ENCODE results near the gene GNB1L. TPM values are rescaled to one million over a fixed set of nuclear protein-coding genes. Genes with fewer than 3 reads are reported as not detected.

Gene GNB1L
- total and polyA plus RNA-seq, 2 donors, result 11.2 to 15.4 TPM

DNA sequence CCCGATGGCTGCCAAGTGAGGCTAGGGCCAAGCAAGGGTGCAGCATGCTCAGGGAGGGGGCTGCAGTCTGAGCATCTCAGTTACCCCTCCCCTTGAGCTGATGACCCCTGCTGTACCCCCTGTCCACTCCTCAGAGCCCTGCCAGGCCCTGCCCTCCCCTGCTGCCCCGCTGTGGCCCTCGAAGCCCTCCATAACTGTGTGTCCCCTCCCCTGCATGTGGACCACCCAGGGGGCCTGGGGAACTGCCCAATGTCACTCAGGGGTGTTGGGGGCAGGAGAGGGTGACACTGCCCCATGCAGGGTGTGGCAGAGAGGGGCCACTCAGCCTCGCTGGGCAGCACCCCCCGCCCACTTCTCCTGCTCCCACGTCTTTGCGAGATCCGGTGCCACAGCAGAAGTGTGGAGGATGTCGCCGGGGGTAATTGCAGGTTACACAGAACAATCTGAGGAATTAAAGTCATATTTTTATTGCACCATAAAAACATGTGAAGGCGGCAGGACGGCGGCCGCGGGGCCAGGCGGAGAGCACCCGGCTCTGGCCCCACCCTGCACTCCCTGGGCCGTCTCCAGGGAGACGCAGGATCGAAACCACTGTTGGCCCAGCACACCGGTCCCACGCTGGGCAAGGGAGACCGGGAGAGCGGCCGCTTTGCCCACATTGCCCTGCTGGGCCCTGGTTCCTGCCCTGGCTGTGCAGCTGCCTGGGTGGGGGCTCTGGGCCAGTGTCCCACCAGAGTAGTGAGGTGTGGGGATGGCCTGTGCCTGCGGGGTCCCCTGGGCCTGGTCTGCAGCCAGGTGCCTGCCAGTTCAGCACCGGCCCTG, 18.7 kb upstream of the GNB1L start:
- WGBS, result 97% methylated on average over 27 of the region's 27 CpGs
- peak overlapping the region in 1 of 2 donors; percentile 91 for H3K27ac ChIP-seq (ENCODE audit: low read depth in 1 of 2, low read length in 1 of 2)
- no peak for DNase-seq (ENCODE audit: low read depth in 6 of 9, low spot score in 9 of 9)
- H3K4me1 ChIP-seq (ENCODE audit: control insufficient read depth in 2 of 2, insufficient read depth in 2 of 2, low read length in 2 of 2), result peaks cover 28 to 70% of the 10 kb centered on the region in 2 donors
- H3K27me3 ChIP-seq (ENCODE audit: control insufficient read depth in 2 of 2, insufficient read depth in 1 of 2, low read length in 1 of 2), result no peaks in the 10 kb centered on the region
- H3K36me3 ChIP-seq (ENCODE audit: control insufficient read depth in 2 of 2, insufficient read depth in 2 of 2, low read length in 1 of 2), result no peaks in the 10 kb centered on the region
- peaks cover 0 to 5% of the 10 kb centered on the region in 2 donors for H3K9me3 ChIP-seq (ENCODE audit: control insufficient read depth in 2 of 2, insufficient read depth in 1 of 2, low read length in 1 of 2)
- H3K4me3 ChIP-seq (ENCODE audit: low read length in 2 of 2), result no peak overlapping the region

DNA sequence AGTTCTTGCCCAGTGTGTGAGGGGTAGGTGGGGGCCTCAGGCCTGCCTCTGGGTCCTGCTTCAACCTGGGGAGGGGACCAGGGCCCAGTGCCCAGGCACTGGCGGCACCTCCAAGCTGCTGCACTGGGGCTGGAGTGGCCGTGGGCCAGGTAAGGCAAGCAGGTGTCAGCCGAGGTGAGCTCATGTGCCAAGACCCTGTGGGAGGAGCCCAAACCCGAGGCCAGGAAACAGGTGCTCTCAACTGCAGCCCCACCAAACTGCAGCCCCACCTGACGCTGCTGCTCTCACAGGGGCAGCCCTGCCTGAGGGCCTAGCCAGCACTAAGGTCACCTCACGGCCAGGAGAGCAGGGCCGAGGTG, 18.1 kb upstream of the GNB1L start:
- H3K27ac ChIP-seq (ENCODE audit: low read depth in 1 of 2, low read length in 1 of 2), result peak overlapping the region in 1 of 2 donors; percentile 11
- H3K9me3 ChIP-seq (ENCODE audit: control insufficient read depth in 2 of 2, insufficient read depth in 1 of 2, low read length in 1 of 2), result peaks cover 0 to 5% of the 10 kb centered on the region in 2 donors
- DNase-seq (ENCODE audit: low read depth in 6 of 9, low spot score in 9 of 9), result peak in 1 of 9 donors; percentile 65
- H3K4me1 ChIP-seq (ENCODE audit: control insufficient read depth in 2 of 2, insufficient read depth in 2 of 2, low read length in 2 of 2), result peaks cover 28 to 72% of the 10 kb centered on the region in 2 donors
- H3K36me3 ChIP-seq (ENCODE audit: control insufficient read depth in 2 of 2, insufficient read depth in 2 of 2, low read length in 1 of 2), result no peaks in the 10 kb centered on the region
- H3K27me3 ChIP-seq (ENCODE audit: control insufficient read depth in 2 of 2, insufficient read depth in 1 of 2, low read length in 1 of 2), result no peaks in the 10 kb centered on the region
- WGBS, result 47% methylated on average over 7 of the region's 7 CpGs
- H3K4me3 ChIP-seq (ENCODE audit: low read length in 2 of 2), result no peak overlapping the region

DNA sequence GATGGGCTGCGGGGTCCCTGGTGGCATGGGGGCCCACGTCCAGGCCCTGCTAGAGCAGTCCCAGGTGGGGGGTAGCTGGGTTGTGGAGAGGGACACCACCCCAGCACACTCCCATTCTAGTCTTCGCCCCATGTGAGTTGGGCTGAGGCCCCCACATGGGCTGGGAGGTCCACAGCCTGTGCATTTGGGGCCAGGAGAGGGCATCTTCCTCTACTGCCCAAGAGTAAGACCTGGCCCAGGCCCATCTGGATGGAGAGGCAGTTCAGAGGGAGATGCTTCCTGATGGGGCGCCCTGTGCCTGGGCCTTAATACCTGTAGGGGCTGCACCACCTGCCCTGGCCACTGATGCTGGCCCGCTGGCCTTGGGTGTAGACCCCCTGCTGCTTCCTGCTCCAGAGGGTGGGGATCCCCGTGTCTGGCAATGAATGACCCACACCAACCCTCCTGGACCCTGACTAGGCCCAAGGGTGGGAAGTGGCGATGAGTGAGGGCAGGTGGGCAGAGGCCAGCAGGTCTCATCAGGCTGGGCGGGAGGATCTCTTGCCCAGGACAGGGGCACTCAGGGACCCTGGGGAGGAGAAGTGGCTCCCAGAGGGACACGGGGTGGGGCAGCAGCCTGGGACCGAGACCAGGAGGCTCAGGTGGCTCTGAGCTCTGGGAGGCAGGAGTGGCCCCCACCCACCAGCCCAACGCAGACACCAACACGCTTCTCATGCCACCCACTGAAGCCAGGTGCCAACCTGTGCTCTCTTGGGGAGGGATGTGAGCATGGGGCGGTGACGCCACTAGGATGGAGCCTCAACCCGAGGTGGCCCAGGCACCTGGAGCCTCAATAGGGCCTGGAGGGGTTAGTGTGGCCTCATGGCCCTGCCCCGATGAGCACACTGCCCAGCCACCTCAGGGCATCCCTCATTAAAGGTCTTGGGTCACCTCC, 17.4 kb upstream of the GNB1L start:
- peaks cover 28 to 67% of the 10 kb centered on the region in 2 donors for H3K4me1 ChIP-seq (ENCODE audit: control insufficient read depth in 2 of 2, insufficient read depth in 2 of 2, low read length in 2 of 2)
- DNase-seq (ENCODE audit: low read depth in 6 of 9, low spot score in 9 of 9), result no peak

DNA sequence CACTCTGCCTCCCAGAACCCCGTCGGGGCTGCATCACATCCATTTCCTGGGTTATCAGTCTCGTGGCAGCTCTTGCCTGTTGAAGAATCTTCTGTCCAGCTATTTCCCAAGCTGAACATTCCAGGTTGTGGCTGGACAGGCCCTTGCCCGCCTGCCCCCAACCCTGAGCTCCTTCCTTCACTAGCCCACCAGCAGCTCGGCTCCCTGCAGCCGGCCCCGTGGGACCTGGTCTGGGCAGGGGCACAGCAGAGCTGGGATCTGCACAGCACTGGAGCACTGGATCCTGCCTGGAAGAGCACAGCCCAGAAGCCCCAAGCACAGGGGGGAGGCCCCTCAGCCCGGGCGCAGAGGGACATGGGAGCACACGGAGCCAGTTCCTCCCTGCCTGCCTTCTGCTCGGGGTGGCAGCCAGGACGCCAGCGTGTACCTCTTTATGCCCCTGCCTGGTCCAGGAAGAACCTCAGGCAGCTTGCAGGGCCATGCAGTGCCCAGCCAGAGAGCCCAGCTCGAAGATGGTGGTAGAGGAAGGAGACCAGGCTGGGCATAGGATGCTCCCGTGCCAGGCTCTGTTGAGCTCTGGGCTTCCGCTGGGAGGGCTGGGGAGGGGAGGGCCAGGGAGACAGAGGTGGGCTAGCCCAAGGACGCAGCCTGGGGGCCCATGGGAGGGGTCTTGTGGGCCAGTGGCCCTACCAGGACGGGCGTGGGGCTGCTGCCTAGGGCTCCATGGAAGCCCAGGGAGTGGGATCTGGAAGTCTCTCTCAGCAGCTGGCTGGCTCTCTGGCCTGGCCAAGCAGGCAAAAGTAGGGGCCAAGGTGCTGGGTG, 16.6 kb upstream of the GNB1L start:
- DNase-seq (ENCODE audit: low read depth in 6 of 9, low spot score in 9 of 9), result no peak
- Histone ChIP-seq H3K27me3 (ENCODE audit: control insufficient read depth in 2 of 2, insufficient read depth in 1 of 2, low read length in 1 of 2) (no peaks in the 10 kb centered on the region), H3K4me3 (ENCODE audit: low read length in 2 of 2) (no peak overlapping the region), H3K4me1 (ENCODE audit: control insufficient read depth in 2 of 2, insufficient read depth in 2 of 2, low read length in 2 of 2) (peaks cover 28 to 59% of the 10 kb centered on the region in 2 donors), H3K27ac (ENCODE audit: low read depth in 1 of 2, low read length in 1 of 2) (no peak overlapping the region), H3K36me3 (ENCODE audit: control insufficient read depth in 2 of 2, insufficient read depth in 2 of 2, low read length in 1 of 2) (no peaks in the 10 kb centered on the region), H3K9me3 (ENCODE audit: control insufficient read depth in 2 of 2, insufficient read depth in 1 of 2, low read length in 1 of 2) (peaks cover 0 to 3% of the 10 kb centered on the region in 2 donors)
- 97% methylated on average over 19 of the region's 19 CpGs for WGBS

More for the DNA sequence above, 17.4 kb upstream of the GNB1L start:
- Histone ChIP-seq H3K27ac (ENCODE audit: low read depth in 1 of 2, low read length in 1 of 2) (no peak overlapping the region), H3K36me3 (ENCODE audit: control insufficient read depth in 2 of 2, insufficient read depth in 2 of 2, low read length in 1 of 2) (no peaks in the 10 kb centered on the region), H3K4me3 (ENCODE audit: low read length in 2 of 2) (no peak overlapping the region), H3K27me3 (ENCODE audit: control insufficient read depth in 2 of 2, insufficient read depth in 1 of 2, low read length in 1 of 2) (no peaks in the 10 kb centered on the region), H3K9me3 (ENCODE audit: control insufficient read depth in 2 of 2, insufficient read depth in 1 of 2, low read length in 1 of 2) (peaks cover 0 to 5% of the 10 kb centered on the region in 2 donors)
- 96% methylated on average over 16 of the region's 16 CpGs for WGBS

DNA sequence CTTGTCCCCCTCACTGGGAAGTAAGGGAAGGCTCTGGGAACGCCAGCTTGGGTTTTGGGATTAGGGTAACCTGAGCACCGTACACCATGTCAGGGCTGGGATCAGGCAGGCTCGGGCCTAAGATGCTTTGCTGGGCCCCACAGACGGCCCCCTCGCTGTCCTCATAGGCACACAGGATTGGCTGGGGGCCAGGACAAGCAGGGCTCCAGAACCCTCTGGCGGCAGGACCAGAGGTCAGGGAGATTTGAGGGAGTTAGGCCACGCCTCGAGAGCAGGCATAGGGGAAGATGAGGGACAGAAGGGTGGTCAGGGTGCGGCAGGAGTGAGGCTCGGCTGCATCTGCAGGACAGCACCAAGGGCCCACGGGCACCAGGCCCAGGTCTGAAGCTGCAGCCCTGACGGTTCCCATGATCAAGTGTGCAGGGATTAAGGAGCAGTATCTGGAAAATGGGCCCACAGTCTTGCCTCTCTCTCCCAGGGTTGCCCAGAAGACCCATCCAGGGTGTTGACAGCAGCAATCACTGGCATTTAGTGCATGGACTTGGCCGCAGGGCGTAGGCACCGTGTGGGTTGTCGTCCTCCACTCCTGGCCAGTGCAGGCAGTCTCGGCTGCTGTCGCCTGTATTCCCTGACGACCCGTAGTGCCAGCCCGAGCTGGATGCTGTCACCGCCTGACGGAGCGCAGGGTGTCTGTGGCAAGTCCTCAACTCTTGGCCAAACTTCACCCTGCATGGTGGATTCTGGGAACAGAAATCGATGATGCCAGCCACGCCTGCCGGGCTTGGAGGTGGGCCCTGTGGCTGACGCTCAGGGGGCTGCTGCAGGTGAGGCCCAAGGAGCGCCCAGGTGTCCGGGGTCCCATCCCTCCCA, 15.7 kb upstream of the GNB1L start:
- Histone ChIP-seq H3K27ac (ENCODE audit: low read depth in 1 of 2, low read length in 1 of 2) (no peak overlapping the region), H3K4me3 (ENCODE audit: low read length in 2 of 2) (no peak overlapping the region), H3K9me3 (ENCODE audit: control insufficient read depth in 2 of 2, insufficient read depth in 1 of 2, low read length in 1 of 2) (no peaks in the 10 kb centered on the region), H3K4me1 (ENCODE audit: control insufficient read depth in 2 of 2, insufficient read depth in 2 of 2, low read length in 2 of 2) (peaks cover 28 to 50% of the 10 kb centered on the region in 2 donors), H3K27me3 (ENCODE audit: control insufficient read depth in 2 of 2, insufficient read depth in 1 of 2, low read length in 1 of 2) (no peaks in the 10 kb centered on the region), H3K36me3 (ENCODE audit: control insufficient read depth in 2 of 2, insufficient read depth in 2 of 2, low read length in 1 of 2) (no peaks in the 10 kb centered on the region)
- DNase-seq (ENCODE audit: low read depth in 6 of 9, low spot score in 9 of 9), result no peak
- 97% methylated on average over 30 of the region's 30 CpGs for WGBS

DNA sequence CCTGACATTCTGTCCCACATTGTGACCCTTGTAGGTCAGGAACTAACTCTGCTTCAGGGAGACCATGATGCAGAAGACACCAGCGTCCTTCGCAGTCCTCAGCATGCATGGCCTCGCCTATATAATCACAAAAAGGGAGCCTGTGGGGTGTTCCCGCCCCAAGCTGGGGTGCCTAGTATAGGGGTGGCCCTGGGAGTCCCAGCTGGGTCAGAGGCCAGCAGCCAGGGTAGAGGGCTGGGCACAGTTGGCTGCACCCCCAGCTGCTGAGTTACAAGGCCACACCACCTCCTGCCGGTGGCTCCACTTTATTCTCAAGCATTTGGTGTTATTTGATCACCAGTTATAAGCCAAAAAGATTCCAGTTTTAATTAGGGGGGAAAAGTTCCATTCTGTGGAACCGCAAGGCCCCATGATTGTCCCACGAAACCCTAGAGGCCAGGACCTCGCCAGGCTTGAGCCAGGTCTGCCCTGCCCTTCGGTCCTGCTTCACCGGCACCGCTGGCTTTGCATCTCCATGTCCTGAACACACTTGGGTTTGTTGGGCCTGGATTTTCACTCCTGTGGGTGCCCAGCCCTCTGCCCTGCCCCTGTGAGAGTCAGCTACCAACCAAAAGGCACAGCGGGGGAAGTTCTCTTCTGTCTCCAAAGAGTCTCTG, 15.0 kb upstream of the GNB1L start:
- H3K9me3 ChIP-seq (ENCODE audit: control insufficient read depth in 2 of 2, insufficient read depth in 1 of 2, low read length in 1 of 2), result no peaks in the 10 kb centered on the region
- no peak overlapping the region for H3K4me3 ChIP-seq (ENCODE audit: low read length in 2 of 2)
- WGBS, result 97% methylated on average over 12 of the region's 12 CpGs
- no peaks in the 10 kb centered on the region for H3K36me3 ChIP-seq (ENCODE audit: control insufficient read depth in 2 of 2, insufficient read depth in 2 of 2, low read length in 1 of 2)
- no peak overlapping the region for H3K27ac ChIP-seq (ENCODE audit: low read depth in 1 of 2, low read length in 1 of 2)
- no peak for DNase-seq (ENCODE audit: low read depth in 6 of 9, low spot score in 9 of 9)
- H3K4me1 ChIP-seq (ENCODE audit: control insufficient read depth in 2 of 2, insufficient read depth in 2 of 2, low read length in 2 of 2), result peaks cover 21 to 42% of the 10 kb centered on the region in 2 donors
- H3K27me3 ChIP-seq (ENCODE audit: control insufficient read depth in 2 of 2, insufficient read depth in 1 of 2, low read length in 1 of 2), result no peaks in the 10 kb centered on the region

DNA sequence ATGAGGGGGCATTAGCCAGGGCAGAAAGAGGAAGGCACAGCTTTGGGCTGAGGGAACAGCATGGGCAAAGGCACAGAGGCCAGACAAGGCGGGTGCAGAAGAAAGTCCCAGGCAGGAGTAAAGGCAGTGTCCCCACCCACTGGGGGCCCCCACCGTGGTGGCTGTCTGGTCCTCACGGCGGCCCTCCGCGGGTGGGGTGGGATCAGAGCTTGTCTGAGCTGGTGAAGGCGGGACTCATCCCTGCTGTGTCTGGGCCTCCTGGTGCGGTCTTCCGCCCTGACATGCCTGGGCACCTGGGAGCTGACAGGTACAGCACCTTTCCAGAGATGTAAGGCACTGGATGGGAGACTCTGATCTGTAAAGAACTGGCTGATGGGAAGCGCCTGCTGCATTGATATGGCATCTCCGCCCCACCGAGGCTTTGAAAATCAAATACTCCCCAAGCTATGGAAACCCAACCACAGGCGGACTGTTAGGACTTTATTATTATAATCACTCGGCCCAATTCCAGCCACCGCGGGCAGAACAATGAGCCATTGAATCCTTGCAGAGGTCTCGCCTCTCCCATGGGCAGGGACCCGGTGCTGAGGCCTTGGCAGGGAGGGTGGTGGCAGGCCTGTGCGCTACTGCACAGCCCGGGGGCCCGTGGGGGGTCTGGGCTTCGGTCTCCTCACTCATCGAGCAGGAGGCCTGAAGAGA, 14.2 kb upstream of the GNB1L start:
- WGBS, result 94% methylated on average over 23 of the region's 23 CpGs
- H3K27ac ChIP-seq (ENCODE audit: low read depth in 1 of 2, low read length in 1 of 2), result no peak overlapping the region
- H3K36me3 ChIP-seq (ENCODE audit: control insufficient read depth in 2 of 2, insufficient read depth in 2 of 2, low read length in 1 of 2), result no peaks in the 10 kb centered on the region
- H3K27me3 ChIP-seq (ENCODE audit: control insufficient read depth in 2 of 2, insufficient read depth in 1 of 2, low read length in 1 of 2), result no peaks in the 10 kb centered on the region
- no peak overlapping the region for H3K4me3 ChIP-seq (ENCODE audit: low read length in 2 of 2)
- no peaks in the 10 kb centered on the region for H3K9me3 ChIP-seq (ENCODE audit: control insufficient read depth in 2 of 2, insufficient read depth in 1 of 2, low read length in 1 of 2)
- DNase-seq (ENCODE audit: low read depth in 6 of 9, low spot score in 9 of 9), result no peak
- H3K4me1 ChIP-seq (ENCODE audit: control insufficient read depth in 2 of 2, insufficient read depth in 2 of 2, low read length in 2 of 2), result peaks cover 14 to 35% of the 10 kb centered on the region in 2 donors

All from thymus (tissue), 11 donors.